ENCODE results near the gene CCDC13. TPM values are rescaled to one million over a fixed set of nuclear protein-coding genes. Genes with fewer than 3 reads are reported as not detected.

CCDC13 gene
- total RNA-seq, 1 donor from 2014 or later: 0.40 TPM

DNA sequence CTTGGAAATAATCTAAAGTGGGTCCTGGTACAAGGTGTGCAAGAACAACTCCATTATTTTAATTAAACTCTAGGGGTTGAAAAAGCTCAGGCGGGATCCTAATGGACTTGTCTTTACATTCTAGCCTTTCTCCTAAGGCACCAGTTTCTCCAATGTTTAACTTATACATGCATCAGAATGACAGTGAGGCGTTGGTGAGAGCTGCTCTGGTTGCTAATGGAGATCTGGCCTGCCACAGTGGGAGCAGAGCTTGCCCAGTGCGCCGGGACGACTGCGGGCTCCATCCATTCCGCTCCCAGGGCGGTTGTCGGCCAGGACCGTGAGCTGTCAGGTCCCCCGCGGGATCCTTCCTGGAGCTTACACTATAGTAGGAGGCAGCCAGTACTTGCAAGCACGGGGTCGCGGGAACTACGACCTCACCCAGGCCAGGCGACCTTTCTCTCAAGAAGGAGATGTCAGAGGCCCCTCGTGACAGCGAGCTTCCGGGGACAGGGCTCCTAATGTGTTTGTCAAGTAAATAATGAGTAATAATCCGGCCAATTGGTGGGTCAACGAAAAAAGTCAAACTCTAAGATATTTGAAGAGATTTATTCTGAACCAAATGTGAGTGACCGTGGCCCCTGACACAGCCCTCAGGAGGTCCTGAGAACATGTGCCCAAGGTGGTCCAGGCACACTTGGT, 32.2 kb upstream of the CCDC13 start:
- H3K4me3 Mint-ChIP-seq (ENCODE audit: unreplicated experiment): peak overlapping the region; percentile 100
- H3K36me3 Mint-ChIP-seq (ENCODE audit: low read depth): no peaks in the 10 kb centered on the region
- H3K4me1 Mint-ChIP-seq (ENCODE audit: low read depth): peaks cover 37% of the 10 kb centered on the region
- TF ChIP-seq CTCF (IDR thresholded peaks at IDR 0.05): no peak
- H3K9me3 Mint-ChIP-seq (ENCODE audit: low read depth): no peaks in the 10 kb centered on the region
- H3K27ac Mint-ChIP-seq (ENCODE audit: unreplicated experiment): no peak overlapping the region
- peaks cover 10% of the 10 kb centered on the region for H3K27me3 Mint-ChIP-seq (ENCODE audit: low read depth)
- DNase-seq (ENCODE audit: low spot score): no peak

- Mint-ChIP-seq H3K27me3 (ENCODE audit: low read depth) (peaks cover 10% of the 10 kb centered on the region), H3K36me3 (ENCODE audit: low read depth) (no peaks in the 10 kb centered on the region), H3K27ac (ENCODE audit: unreplicated experiment) (peak overlapping the region; percentile 99), H3K4me3 (ENCODE audit: unreplicated experiment) (peak overlapping the region; percentile 100), H3K4me1 (ENCODE audit: low read depth) (peaks cover 38% of the 10 kb centered on the region), H3K9me3 (ENCODE audit: low read depth) (no peaks in the 10 kb centered on the region)
- DNase-seq (ENCODE audit: low spot score): no peak
- TF ChIP-seq CTCF (IDR thresholded peaks at IDR 0.05): no peak
These were observed 31.7 kb upstream of the CCDC13 start for GRCh38 chr3:42804831-42805132.

- Mint-ChIP-seq H3K4me1 (ENCODE audit: low read depth) (peaks cover 38% of the 10 kb centered on the region), H3K4me3 (ENCODE audit: unreplicated experiment) (peak within 1 kb of the TSS; percentile 100), H3K27me3 (ENCODE audit: low read depth) (peaks cover 9% of the 10 kb centered on the region), H3K36me3 (ENCODE audit: low read depth) (no peaks in the 10 kb centered on the region), H3K9me3 (ENCODE audit: low read depth) (no peaks in the 10 kb centered on the region), H3K27ac (ENCODE audit: unreplicated experiment) (peak within 1 kb of the TSS; percentile 99)
- peak; percentile 97 for DNase-seq (ENCODE audit: low spot score)
- no peak for TF ChIP-seq CTCF (IDR thresholded peaks at IDR 0.05)
These were observed 31.2 kb upstream of the CCDC13 start, which contains the start of gene HIGD1A for GRCh38 chr3:42804106-42804830. TSS of gene HIGD1A (minus strand) at chr3:42804490. CDS start at chr3:42794253, 10,237 bp downstream.

- peak overlapping the region; percentile 100 for H3K4me3 Mint-ChIP-seq (ENCODE audit: unreplicated experiment)
- no peaks in the 10 kb centered on the region for H3K9me3 Mint-ChIP-seq (ENCODE audit: low read depth)
- TF ChIP-seq CTCF (IDR thresholded peaks at IDR 0.05): no peak
- no peak for DNase-seq (ENCODE audit: low spot score)
- H3K27ac Mint-ChIP-seq (ENCODE audit: unreplicated experiment): peak overlapping the region; percentile 99
- no peaks in the 10 kb centered on the region for H3K36me3 Mint-ChIP-seq (ENCODE audit: low read depth)
- H3K27me3 Mint-ChIP-seq (ENCODE audit: low read depth): peaks cover 5% of the 10 kb centered on the region
- peaks cover 38% of the 10 kb centered on the region for H3K4me1 Mint-ChIP-seq (ENCODE audit: low read depth)
These were observed 30.5 kb upstream of the CCDC13 start for GRCh38 chr3:42803414-42804105.

GRCh38 chr3:42802876-42803413, 29.9 kb upstream of the CCDC13 start:
- no peaks in the 10 kb centered on the region for H3K9me3 Mint-ChIP-seq (ENCODE audit: low read depth)
- TF ChIP-seq CTCF (IDR thresholded peaks at IDR 0.05): no peak
- no peaks in the 10 kb centered on the region for H3K36me3 Mint-ChIP-seq (ENCODE audit: low read depth)
- peak overlapping the region; percentile 100 for H3K4me3 Mint-ChIP-seq (ENCODE audit: unreplicated experiment)
- H3K27me3 Mint-ChIP-seq (ENCODE audit: low read depth): peaks cover 5% of the 10 kb centered on the region
- H3K27ac Mint-ChIP-seq (ENCODE audit: unreplicated experiment): peak overlapping the region; percentile 99
- peaks cover 38% of the 10 kb centered on the region for H3K4me1 Mint-ChIP-seq (ENCODE audit: low read depth)
- DNase-seq (ENCODE audit: low spot score): no peak
